K562 (cell line): ENCODE measurements around the gene CHCHD10. TPM values are rescaled to one million over a fixed set of nuclear protein-coding genes. Genes with fewer than 3 reads are reported as not detected.
A peak's percentile ranks its signal among the peaks of the same experiment; 100 is the strongest.

Experiments used
- CHAMP1 ChIP-seq: fragments of 450-650 bp; IDR thresholded peaks from 2 replicates; pipeline ENCODE4 v1.6.1; 2016; ENCODE audit warnings: mild to moderate bottlenecking
- CTBP1 ChIP-seq: fragments of 450-650 bp; IDR thresholded peaks from 2 replicates; pipeline ENCODE4 v1.6.1; 2016; ENCODE audit warnings: borderline replicate concordance
- EHMT2 ChIP-seq: fragments of 450-650 bp; IDR thresholded peaks from 2 replicates; pipeline ENCODE4 v1.6.1; 2018; ENCODE audit warnings: antibody characterized with exemption
- ESRRB ChIP-seq: fragments of 250-450 bp; sonication (Bioruptor Pico); IDR thresholded peaks from 2 replicates; pipeline ENCODE4 v1.5.0; 2020; ENCODE audit warnings: mild to moderate bottlenecking, moderate library complexity, borderline replicate concordance
- ETV6 ChIP-seq, 3 experiments: fragments of 150-350 bp in 1 of 3; sonication (generic) in 1 of 3; formaldehyde crosslinking in 1 of 3; IDR thresholded peaks; 2 replicates each; pipeline versions ENCODE4 v1.6.1 to v1.8.0; 2014 to 2022; ENCODE audit warnings: borderline replicate concordance in 2 of 3, low read depth in 2 of 3, antibody characterized with exemption in 1 of 3, low read length in 1 of 3, mild to moderate bottlenecking in 1 of 3, missing genetic modification reagents in 1 of 3
- FOS ChIP-seq: IDR thresholded peaks from 3 replicates; pipeline ENCODE4 v1.6.1; 2011; ENCODE audit not compliant: insufficient read length; ENCODE audit errors: extremely low read depth
- L3MBTL2 ChIP-seq: fragments of 450-650 bp; IDR thresholded peaks from 2 replicates; pipeline ENCODE4 v1.6.1; 2016; ENCODE audit warnings: mild to moderate bottlenecking, moderate library complexity
- MAFF ChIP-seq: IDR thresholded peaks from 2 replicates; pipeline ENCODE4 v1.6.1; 2012; ENCODE audit warnings: low read length, improper control_type of control experiment
- MBD2 ChIP-seq: sonication (generic); IDR thresholded peaks from 2 replicates; pipeline ENCODE4 v1.6.1; 2016; ENCODE audit warnings: low read depth, borderline replicate concordance
- NFIX ChIP-seq: fragments of 250-450 bp; sonication (Bioruptor Pico); IDR thresholded peaks from 2 replicates; pipeline ENCODE4 v1.4.0; 2020; ENCODE audit warnings: low read depth, mild to moderate bottlenecking, moderate library complexity
- SAFB ChIP-seq: fragments of 200-400 bp; formaldehyde crosslinking; IDR thresholded peaks from 2 replicates; pipeline ENCODE4 v1.6.1; 2017; ENCODE audit warnings: low read depth, low read length, borderline replicate concordance
- SMARCE1 ChIP-seq: fragments of 450-650 bp; IDR thresholded peaks from 2 replicates; pipeline ENCODE4 v1.7.1; 2016; ENCODE audit warnings: mild to moderate bottlenecking
- XRCC4 ChIP-seq: IDR thresholded peaks from one replicate; pipeline ENCODE4 v1.6.1; 2011; ENCODE audit not compliant: insufficient read depth, insufficient read length; ENCODE audit errors: extremely low read depth
- ZNF197 ChIP-seq: fragments of 200-800 bp; sonication (Bioruptor generic); IDR thresholded peaks from 2 replicates; pipeline ENCODE4 v1.6.1; 2016; ENCODE audit warnings: low read depth, missing genetic modification characterization, missing compliant biosample characterization
- ZNF277 ChIP-seq: fragments of 250-450 bp; sonication (Bioruptor Pico); IDR thresholded peaks from 2 replicates; pipeline ENCODE4 v1.8.0; 2022; ENCODE audit warnings: inconsistent platforms, mild to moderate bottlenecking, moderate library complexity, borderline replicate concordance
- ZNF695 ChIP-seq: fragments of 450-650 bp; formaldehyde crosslinking; IDR thresholded peaks from 2 replicates; pipeline ENCODE4 v1.4.0; 2020; ENCODE audit warnings: mild to moderate bottlenecking, moderate library complexity
- ZNF707 ChIP-seq: fragments of 250-450 bp; sonication (Bioruptor Pico); conservative IDR thresholded peaks from 2 replicates; pipeline ENCODE4 v1.8.0; 2022; ENCODE audit warnings: inconsistent platforms, mild to moderate bottlenecking, moderate library complexity
- polyA plus RNA-seq, 8 experiments: library from polyadenylated mRNA; depleted of rRNA in 4 of 8; stranded (reverse) in 5 of 8; unstranded in 3 of 8; fragments of >200 nt; fragmentation: Nextera tagmentation in 2 of 8; fragmentation: Illumina TruSeq in 1 of 8; extraction: Ambion mirVana in 2 of 8; extraction: Trizol in 1 of 8; gene quantifications; 2 replicates each; pipeline versions ENCODE4 v1.2.1 to v1.2.3, GENCODE V29; 2011 to 2014; ENCODE audit warnings: inconsistent platforms in 1 of 8, missing spikeins in 1 of 8
- total RNA-seq, 7 experiments: library from RNA; depleted of rRNA in 6 of 7; stranded (reverse); fragments of >200 nt in 6 of 7; fragmentation: Illumina TruSeq in 2 of 7; extraction: Trizol in 2 of 7; gene quantifications; 2 replicates each; pipeline versions ENCODE4 v1.2.1 to v1.2.3, GENCODE V29; 2011 to 2021; ENCODE audit warnings: low replicate concordance in 1 of 7
- TF ChIP-seq, protein P1 (sequence below), 2 experiments: IDR thresholded peaks; 2 replicates each; pipeline ENCODE4 v1.6.1; 2011; ENCODE audit warnings: borderline replicate concordance in 1 of 2, control low read depth in 1 of 2, low read depth in 1 of 2, low read length in 1 of 2, mild to moderate bottlenecking in 1 of 2, mixed read lengths in 1 of 2, moderate library complexity in 1 of 2; ENCODE audit not compliant: insufficient read depth in 1 of 2, insufficient read length in 1 of 2, poor library complexity in 1 of 2, severe bottlenecking in 1 of 2; ENCODE audit errors: extremely low read depth in 1 of 2
- TF ChIP-seq, protein P2 (sequence below): fragments of 450-650 bp; formaldehyde crosslinking; IDR thresholded peaks from 2 replicates; pipeline ENCODE4 v1.4.0; 2022; ENCODE audit warnings: mild to moderate bottlenecking, moderate library complexity
- TF ChIP-seq, protein P3 (sequence below): sonication (generic); formaldehyde crosslinking; IDR thresholded peaks from 2 replicates; pipeline ENCODE4 v1.8.0; 2022; ENCODE audit warnings: missing genetic modification reagents, mild to moderate bottlenecking, moderate library complexity, borderline replicate concordance

Gene CHCHD10
- total and polyA plus RNA-seq, 9 of the 15 experiments (the other 6 are each of a cell fraction or from before 2014, with no cell fraction given), result 15.2 to 292 (median 102) TPM

DNA sequence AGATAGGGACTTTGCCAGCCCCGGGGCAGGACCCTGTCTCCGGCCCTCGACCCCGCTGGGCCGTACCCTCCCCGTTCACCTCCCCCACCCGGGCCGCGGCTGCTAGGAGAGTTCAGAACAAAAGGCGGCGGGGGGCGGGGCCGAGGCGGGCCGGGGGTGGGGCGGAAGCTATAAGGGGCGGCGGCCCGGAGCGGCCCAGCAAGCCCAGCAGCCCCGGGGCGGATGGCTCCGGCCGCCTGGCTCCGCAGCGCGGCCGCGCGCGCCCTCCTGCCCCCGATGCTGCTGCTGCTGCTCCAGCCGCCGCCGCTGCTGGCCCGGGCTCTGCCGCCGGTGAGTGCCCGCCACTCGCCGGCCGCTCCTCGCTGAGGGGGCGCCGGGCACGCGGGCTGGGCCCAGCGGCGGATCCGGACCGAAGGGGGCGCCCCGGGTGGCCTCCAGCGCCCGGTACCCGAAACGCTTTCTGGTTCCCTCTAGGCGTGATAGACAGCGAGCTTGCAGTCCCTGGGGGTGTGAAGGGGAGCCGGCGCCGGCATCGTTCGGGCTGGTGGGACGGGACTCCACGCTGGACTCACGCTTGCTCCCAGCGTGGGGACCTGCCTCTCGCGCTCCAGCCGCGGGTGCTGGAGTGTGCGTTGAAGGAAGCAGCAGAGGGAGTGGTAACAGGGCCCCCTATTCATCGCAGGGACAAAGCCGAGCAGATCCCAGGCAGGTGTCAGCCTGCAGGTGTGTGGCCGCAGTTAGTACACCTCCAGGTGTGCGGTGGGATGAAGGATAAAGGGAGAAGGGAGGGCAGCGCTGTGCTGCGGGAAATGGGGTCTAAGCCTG is 5.1 kb upstream of the CHCHD10 start, which contains the start of gene MMP11 (continued):
- no peak for TF ChIP-seq SMARCE1
- no peak for TF ChIP-seq ZNF707 (CRISPR knock-in tag)
- peak; percentile 26; the same call in 1 of the 2 replicates for TF ChIP-seq SAFB
- no peak for TF ChIP-seq MAFF
- no peak for TF ChIP-seq MBD2
- TF ChIP-seq, protein P1, sequence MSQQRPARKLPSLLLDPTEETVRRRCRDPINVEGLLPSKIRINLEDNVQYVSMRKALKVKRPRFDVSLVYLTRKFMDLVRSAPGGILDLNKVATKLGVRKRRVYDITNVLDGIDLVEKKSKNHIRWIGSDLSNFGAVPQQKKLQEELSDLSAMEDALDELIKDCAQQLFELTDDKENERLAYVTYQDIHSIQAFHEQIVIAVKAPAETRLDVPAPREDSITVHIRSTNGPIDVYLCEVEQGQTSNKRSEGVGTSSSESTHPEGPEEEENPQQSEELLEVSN (IDR thresholded peaks at IDR 0.05; ENCODE audit: borderline replicate concordance in 1 of 2, extremely low read depth in 1 of 2, insufficient read depth in 1 of 2, insufficient read length in 1 of 2, low read depth in 1 of 2, low read length in 1 of 2, poor library complexity in 1 of 2, severe bottlenecking in 1 of 2), result peak; percentile 19 to 59
- TF ChIP-seq, protein P2, sequence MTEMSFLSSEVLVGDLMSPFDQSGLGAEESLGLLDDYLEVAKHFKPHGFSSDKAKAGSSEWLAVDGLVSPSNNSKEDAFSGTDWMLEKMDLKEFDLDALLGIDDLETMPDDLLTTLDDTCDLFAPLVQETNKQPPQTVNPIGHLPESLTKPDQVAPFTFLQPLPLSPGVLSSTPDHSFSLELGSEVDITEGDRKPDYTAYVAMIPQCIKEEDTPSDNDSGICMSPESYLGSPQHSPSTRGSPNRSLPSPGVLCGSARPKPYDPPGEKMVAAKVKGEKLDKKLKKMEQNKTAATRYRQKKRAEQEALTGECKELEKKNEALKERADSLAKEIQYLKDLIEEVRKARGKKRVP (CRISPR knock-in tag), result no peak
- TF ChIP-seq NFIX (CRISPR knock-in tag), result no peak
- TF ChIP-seq ESRRB (CRISPR knock-in tag), result no peak
- TF ChIP-seq ZNF197 (CRISPR knock-in tag), result no peak
- peak; percentile 65; the same call in 1 of the 2 replicates for TF ChIP-seq L3MBTL2
- no peak for TF ChIP-seq EHMT2
- TF ChIP-seq, protein P3, sequence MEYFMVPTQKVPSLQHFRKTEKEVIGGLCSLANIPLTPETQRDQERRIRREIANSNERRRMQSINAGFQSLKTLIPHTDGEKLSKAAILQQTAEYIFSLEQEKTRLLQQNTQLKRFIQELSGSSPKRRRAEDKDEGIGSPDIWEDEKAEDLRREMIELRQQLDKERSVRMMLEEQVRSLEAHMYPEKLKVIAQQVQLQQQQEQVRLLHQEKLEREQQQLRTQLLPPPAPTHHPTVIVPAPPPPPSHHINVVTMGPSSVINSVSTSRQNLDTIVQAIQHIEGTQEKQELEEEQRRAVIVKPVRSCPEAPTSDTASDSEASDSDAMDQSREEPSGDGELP (CRISPR knock-in tag), result no peak
- TF ChIP-seq FOS, result no peak
- TF ChIP-seq CHAMP1, result no peak
- TF ChIP-seq XRCC4, result no peak
- no peak for TF ChIP-seq ZNF277 (CRISPR knock-in tag)
- no peak for TF ChIP-seq ZNF695
- no peak for TF ChIP-seq ETV6 (IDR thresholded peaks at IDR 0.05; ENCODE audit: borderline replicate concordance in 1 of 2, low read depth in 2 of 2, low read length in 1 of 2)
- no peak for TF ChIP-seq ETV6 (CRISPR knock-in tag; IDR thresholded peaks at IDR 0.05; ENCODE audit: borderline replicate concordance)
- 0 out of 2 replicates have a peak, but pooled peaks have one; percentile 11 for TF ChIP-seq CTBP1
